Trophoblast cell (in vitro differentiated cells and primary cell): ENCODE measurements around the gene AGBL5. TPM values are rescaled to one million over a fixed set of nuclear protein-coding genes. Genes with fewer than 3 reads are reported as not detected.
A peak's percentile ranks its signal among the peaks of the same experiment; 100 is the strongest.

Source experiments
- DNase-seq, 2 donors: peaks; one replicate each; pipeline ENCODE4 v3.0.0-alpha.2; 2016
- H2AFZ ChIP-seq: 2 replicates; pipeline ENCODE4 v1.6.1; 2013; ENCODE audit warnings: low read length, moderate library complexity, mild to moderate bottlenecking; ENCODE audit not compliant: insufficient read depth, poor library complexity
- H2AK5ac ChIP-seq: 2 replicates; pipeline ENCODE4 v1.6.1; 2013; ENCODE audit warnings: mild to moderate bottlenecking, low read length
- H2BK120ac ChIP-seq: 2 replicates; pipeline ENCODE4 v1.6.1; 2013; ENCODE audit warnings: low read length, mild to moderate bottlenecking, moderate library complexity; ENCODE audit not compliant: insufficient read depth, poor library complexity
- H2BK12ac ChIP-seq: 2 replicates; pipeline ENCODE4 v1.6.1; 2013; ENCODE audit warnings: mild to moderate bottlenecking, low read length, moderate library complexity
- H2BK5ac ChIP-seq: 2 replicates; pipeline ENCODE4 v1.6.1; 2013; ENCODE audit warnings: low read length, low read depth, moderate library complexity, mild to moderate bottlenecking; ENCODE audit not compliant: poor library complexity
- H3K14ac ChIP-seq: 2 replicates; pipeline ENCODE4 v1.6.1; 2013; ENCODE audit warnings: mild to moderate bottlenecking, low read length
- H3K18ac ChIP-seq: 2 replicates; pipeline ENCODE4 v1.6.1; 2013; ENCODE audit warnings: mild to moderate bottlenecking, low read length
- H3K23ac ChIP-seq: 2 replicates; pipeline ENCODE4 v1.6.1; 2013; ENCODE audit warnings: low read length
- H3K27ac ChIP-seq: 2 replicates; pipeline ENCODE4 v1.5.1; 2013; ENCODE audit warnings: low read depth, mild to moderate bottlenecking, inconsistent platforms, low read length, moderate library complexity
- H3K27me3 ChIP-seq: 2 replicates; pipeline ENCODE4 v1.6.1; 2013; ENCODE audit warnings: inconsistent platforms, mild to moderate bottlenecking, low read length, moderate library complexity; ENCODE audit not compliant: insufficient read depth
- H3K36me3 ChIP-seq, 2 experiments: 1 replicate in 1 of 2; 2 replicates in 1 of 2; pipeline ENCODE4 v1.6.1; 2013; ENCODE audit warnings: low read length in 2 of 2, mild to moderate bottlenecking in 2 of 2, moderate library complexity in 1 of 2; ENCODE audit not compliant: insufficient read depth in 2 of 2, control insufficient read depth in 1 of 2
- H3K4ac ChIP-seq: 2 replicates; pipeline ENCODE4 v1.6.1; 2013; ENCODE audit warnings: low read depth, mild to moderate bottlenecking, low read length, moderate library complexity
- H3K4me1 ChIP-seq, 2 experiments: 1 replicate in 1 of 2; 2 replicates in 1 of 2; pipeline ENCODE4 v1.6.1; 2013; ENCODE audit warnings: low read length in 2 of 2, mild to moderate bottlenecking in 2 of 2, moderate library complexity in 1 of 2; ENCODE audit not compliant: insufficient read depth in 2 of 2, control insufficient read depth in 1 of 2
- H3K4me2 ChIP-seq: 2 replicates; pipeline ENCODE4 v1.6.1; 2013; ENCODE audit warnings: inconsistent platforms, mild to moderate bottlenecking, low read length, moderate library complexity
- H3K4me3 ChIP-seq: 2 replicates; pipeline ENCODE4 v1.5.1; 2013; ENCODE audit warnings: mild to moderate bottlenecking, low read depth, low read length, inconsistent platforms
- H3K79me1 ChIP-seq: one replicate; pipeline ENCODE4 v1.6.1; 2013; ENCODE audit warnings: low read length
- H3K79me2 ChIP-seq: 2 replicates; pipeline ENCODE4 v1.6.1; 2013; ENCODE audit warnings: low read length, mild to moderate bottlenecking; ENCODE audit not compliant: control insufficient read depth, insufficient read depth, poor library complexity
- H3K9ac ChIP-seq: 2 replicates; pipeline ENCODE4 v1.6.1; 2013; ENCODE audit warnings: mild to moderate bottlenecking, low read length
- H3K9me3 ChIP-seq: 2 replicates; pipeline ENCODE4 v1.6.1; 2013; ENCODE audit warnings: low read depth, mild to moderate bottlenecking, control low read depth, inconsistent platforms, low read length; ENCODE audit not compliant: insufficient read depth
- H4K12ac ChIP-seq: 2 replicates; pipeline ENCODE4 v1.6.1; 2013; ENCODE audit warnings: low read depth, mild to moderate bottlenecking, low read length, moderate library complexity
- H4K8ac ChIP-seq: 2 replicates; pipeline ENCODE4 v1.6.1; 2013; ENCODE audit warnings: low read depth, mild to moderate bottlenecking, low read length, moderate library complexity
- H4K91ac ChIP-seq: one replicate; pipeline ENCODE4 v1.6.1; 2013; ENCODE audit warnings: low read depth, mild to moderate bottlenecking, low read length, moderate library complexity
- WGBS: extraction: QIAGEN DNeasy Blood & Tissue Kit; methylation state at CpG from one replicate; pipeline ENCODE4 v1.1.7; 2013; ENCODE audit warnings: missing lambda C conversion rate; ENCODE audit not compliant: insufficient read length, insufficient coverage; ENCODE audit errors: extremely low coverage; 5-methylcytosine and 5-hydroxymethylcytosine counted together
- polyA plus RNA-seq: library from polyadenylated mRNA; stranded (reverse); fragments of 200-250 nt; gene quantifications from 2 replicates; pipeline ENCODE4 v1.2.3, GENCODE V29; 2013

The AGBL5 gene
- polyA plus RNA-seq, result 24.8 and 25.8 TPM in 2 replicates

GRCh38 chr2:27050996-27051901 is at the start of gene AGBL5:
Gene AGBL5, plus strand, starts transcription at chr2:27051668. Its CDS starts 1,291 bp downstream, at chr2:27052959.
- H3K27me3 ChIP-seq, result no peaks in the 10 kb centered on the region
- peak within 1 kb of the TSS; percentile 86 for H3K14ac ChIP-seq
- no CpG with 5 or more reads among the region's 67 CpGs for WGBS
- H3K79me2 ChIP-seq, result peaks cover 3% of the 10 kb centered on the region
- no peak within 1 kb of the TSS for H2BK12ac ChIP-seq
- peak within 1 kb of the TSS; percentile 50 for H3K27ac ChIP-seq
- H3K4ac ChIP-seq, result peak within 1 kb of the TSS; percentile 66
- no peaks in the 10 kb centered on the region for H3K9me3 ChIP-seq
- H4K8ac ChIP-seq, result peak within 1 kb of the TSS; percentile 89
- H4K12ac ChIP-seq, result peak within 1 kb of the TSS; percentile 73
- peak within 1 kb of the TSS; percentile 77 for H4K91ac ChIP-seq
- peaks cover 9 to 14% of the 10 kb centered on the region in 2 experiments for H3K4me1 ChIP-seq
- peak within 1 kb of the TSS; percentile 15 for H2BK5ac ChIP-seq
- peak within 1 kb of the TSS; percentile 92 for H3K4me2 ChIP-seq
- peak within 1 kb of the TSS; percentile 46 for H2AK5ac ChIP-seq
- peak within 1 kb of the TSS; percentile 77 for H3K18ac ChIP-seq
- peak; percentile 92 to 96 for DNase-seq
- peak within 1 kb of the TSS; percentile 94 for H3K9ac ChIP-seq
- H3K23ac ChIP-seq, result no peak within 1 kb of the TSS
- peaks cover 17% of the 10 kb centered on the region for H3K79me1 ChIP-seq
- H3K4me3 ChIP-seq, result peak within 1 kb of the TSS; percentile 93
- H2AFZ ChIP-seq, result peak within 1 kb of the TSS; percentile 53
- peak within 1 kb of the TSS; percentile 44 for H2BK120ac ChIP-seq
- H3K36me3 ChIP-seq, result peaks cover 18 to 27% of the 10 kb centered on the region in 2 experiments

- no peak overlapping the region for H3K14ac ChIP-seq
- no peak overlapping the region for H2BK5ac ChIP-seq
- WGBS, result no CpG with 5 or more reads among the region's 5 CpGs
- H3K79me1 ChIP-seq, result no peaks in the 10 kb centered on the region
- H2BK120ac ChIP-seq, result no peak overlapping the region
- H3K27me3 ChIP-seq, result no peaks in the 10 kb centered on the region
- no peak overlapping the region for H3K27ac ChIP-seq
- H3K4me2 ChIP-seq, result no peak overlapping the region
- no peak overlapping the region for H3K18ac ChIP-seq
- H3K79me2 ChIP-seq, result no peaks in the 10 kb centered on the region
- peak; percentile 92 to 93 for DNase-seq
- no peak overlapping the region for H2BK12ac ChIP-seq
- no peak overlapping the region for H3K4ac ChIP-seq
- H3K9ac ChIP-seq, result no peak overlapping the region
- no peak overlapping the region for H3K23ac ChIP-seq
- H2AFZ ChIP-seq, result no peak overlapping the region
- no peak overlapping the region for H4K12ac ChIP-seq
- no peak overlapping the region for H4K91ac ChIP-seq
- no peaks in the 10 kb centered on the region for H3K9me3 ChIP-seq
- H4K8ac ChIP-seq, result no peak overlapping the region
- H2AK5ac ChIP-seq, result no peak overlapping the region
- no peak overlapping the region for H3K4me3 ChIP-seq
- no peaks in the 10 kb centered on the region for H3K4me1 ChIP-seq
- H3K36me3 ChIP-seq, result no peaks in the 10 kb centered on the region
Measured at GRCh38 chr2:27001950-27002349, 49.5 kb upstream of the AGBL5 start.

- Histone ChIP-seq H3K14ac (no peak overlapping the region), H4K8ac (no peak overlapping the region), H3K9ac (no peak overlapping the region), H3K79me1 (no peaks in the 10 kb centered on the region), H3K23ac (no peak overlapping the region), H4K91ac (no peak overlapping the region), H2BK120ac (no peak overlapping the region), H2BK12ac (no peak overlapping the region), H3K4me1 (no peaks in the 10 kb centered on the region), H3K27me3 (no peaks in the 10 kb centered on the region), H3K4me3 (no peak overlapping the region), H3K4me2 (no peak overlapping the region), H2BK5ac (no peak overlapping the region), H3K27ac (no peak overlapping the region), H2AFZ (no peak overlapping the region), H3K18ac (no peak overlapping the region), H2AK5ac (no peak overlapping the region), H3K79me2 (no peaks in the 10 kb centered on the region), H4K12ac (no peak overlapping the region), H3K4ac (no peak overlapping the region), H3K36me3 (no peaks in the 10 kb centered on the region), H3K9me3 (no peaks in the 10 kb centered on the region)
- WGBS, result no CpG with 5 or more reads among the region's 4 CpGs
- DNase-seq, result no peak
Measured at GRCh38 chr2:27003007-27003406, 48.5 kb upstream of the AGBL5 start.

GRCh38 chr2:27003857-27004256 is 47.6 kb upstream of the AGBL5 start:
- Histone ChIP-seq H3K23ac (no peak overlapping the region), H4K91ac (no peak overlapping the region), H2BK120ac (no peak overlapping the region), H3K36me3 (no peaks in the 10 kb centered on the region), H3K79me2 (no peaks in the 10 kb centered on the region), H3K4me2 (no peak overlapping the region), H3K27ac (no peak overlapping the region), H3K4me1 (no peaks in the 10 kb centered on the region), H3K4ac (no peak overlapping the region), H3K14ac (no peak overlapping the region), H2BK12ac (no peak overlapping the region), H3K9ac (no peak overlapping the region), H2BK5ac (no peak overlapping the region), H3K79me1 (no peaks in the 10 kb centered on the region), H3K9me3 (no peaks in the 10 kb centered on the region), H4K8ac (no peak overlapping the region), H2AK5ac (no peak overlapping the region), H2AFZ (no peak overlapping the region), H3K27me3 (no peaks in the 10 kb centered on the region), H3K18ac (no peak overlapping the region), H4K12ac (no peak overlapping the region), H3K4me3 (no peak overlapping the region)
- no CpG with 5 or more reads among the region's 9 CpGs for WGBS
- peak; percentile 74 to 88 for DNase-seq
